ENCODE measurements around the gene CEP170B.

GRCh38 chr14:104885973-104886689, 21.1 kb downstream of the CEP170B start:
- TF ChIP-seq POLR2A (IDR thresholded peaks at IDR 0.05) (no peak), CTCF (IDR thresholded peaks at IDR 0.05) (no peak)

All from testis (tissue), 2 donors.